ENCODE data around the gene ECSCR. TPM values are rescaled to one million over a fixed set of nuclear protein-coding genes. Genes with fewer than 3 reads are reported as not detected.

Gene ECSCR
- total RNA-seq, 3 donors from 2014 or later (not counting 1 experiment from before 2014, with no cell fraction given), result 0.48 TPM; not detected in 2

GRCh38 chr5:139399501-139400121, 62.9 kb downstream of the ECSCR start:
- DNase-seq, result no peak
- Histone ChIP-seq H3K36me3 (ENCODE audit: control insufficient read depth, insufficient read depth, low read length) (no peaks in the 10 kb centered on the region), H3K27me3 (ENCODE audit: control insufficient read depth, insufficient read depth, low read length) (no peaks in the 10 kb centered on the region), H3K4me1 (ENCODE audit: control insufficient read depth, insufficient read depth, low read length) (peaks cover 22% of the 10 kb centered on the region), H3K4me3 (ENCODE audit: low read length) (no peak overlapping the region), H3K9me3 (ENCODE audit: control insufficient read depth, insufficient read depth, low read length) (no peaks in the 10 kb centered on the region), H3K27ac (ENCODE audit: low read length) (no peak overlapping the region)
- TF ChIP-seq, protein P1, sequence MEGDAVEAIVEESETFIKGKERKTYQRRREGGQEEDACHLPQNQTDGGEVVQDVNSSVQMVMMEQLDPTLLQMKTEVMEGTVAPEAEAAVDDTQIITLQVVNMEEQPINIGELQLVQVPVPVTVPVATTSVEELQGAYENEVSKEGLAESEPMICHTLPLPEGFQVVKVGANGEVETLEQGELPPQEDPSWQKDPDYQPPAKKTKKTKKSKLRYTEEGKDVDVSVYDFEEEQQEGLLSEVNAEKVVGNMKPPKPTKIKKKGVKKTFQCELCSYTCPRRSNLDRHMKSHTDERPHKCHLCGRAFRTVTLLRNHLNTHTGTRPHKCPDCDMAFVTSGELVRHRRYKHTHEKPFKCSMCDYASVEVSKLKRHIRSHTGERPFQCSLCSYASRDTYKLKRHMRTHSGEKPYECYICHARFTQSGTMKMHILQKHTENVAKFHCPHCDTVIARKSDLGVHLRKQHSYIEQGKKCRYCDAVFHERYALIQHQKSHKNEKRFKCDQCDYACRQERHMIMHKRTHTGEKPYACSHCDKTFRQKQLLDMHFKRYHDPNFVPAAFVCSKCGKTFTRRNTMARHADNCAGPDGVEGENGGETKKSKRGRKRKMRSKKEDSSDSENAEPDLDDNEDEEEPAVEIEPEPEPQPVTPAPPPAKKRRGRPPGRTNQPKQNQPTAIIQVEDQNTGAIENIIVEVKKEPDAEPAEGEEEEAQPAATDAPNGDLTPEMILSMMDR (IDR thresholded peaks at IDR 0.05), result no peak
- no peak for ATAC-seq
- Mint-ChIP-seq H3K27ac (peak overlapping the region in 1 of 2 donors; percentile 59), H3K27me3 (ENCODE audit: low read depth in 2 of 2) (no peaks in the 10 kb centered on the region), H3K4me3 (no peak overlapping the region), H3K4me1 (peaks cover 27 to 30% of the 10 kb centered on the region in 2 donors), H3K36me3 (no peaks in the 10 kb centered on the region), H3K9me3 (no peaks in the 10 kb centered on the region)
- WGBS (ENCODE audit: insufficient coverage), result 56% methylated on average over 5 of the region's 6 CpGs
- intact Hi-C loops (cut with micrococcal nuclease), result loop anchor here (5.0 kb wide), 1 partner anchor 58 kb away; no protein-coding TSS in a partner anchor

Other genes with a start within 250 kb of the ECSCR start
- 100 to 1,000 TPM; 290 to 324 (median 297) TPM for gene MATR3, start 169.0 kb downstream of the ECSCR start, total RNA-seq
- 100 to 1,000 TPM; 105 to 126 (median 110) TPM for gene PAIP2, start 120.9 kb downstream of the ECSCR start, total RNA-seq
- not detected for gene SLC23A1, start 79.4 kb downstream of the ECSCR start, total RNA-seq
- gene MZB1, start 72.8 kb downstream of the ECSCR start, total RNA-seq, result 10 to 100 TPM in 1 of 3 donors, 1 to 10 TPM in 2; 2.0 to 60.0 (median 2.8) TPM
- gene PROB1, start 67.6 kb downstream of the ECSCR start, total RNA-seq, result 1 to 10 TPM in 1 of 3 donors, under 1 TPM in 2; 0.91 to 1.0 (median 0.96) TPM
- gene SPATA24, start 58.7 kb downstream of the ECSCR start, total RNA-seq, result 1 to 10 TPM; 1.6 to 2.9 (median 2.7) TPM
- gene DNAJC18, start 23.2 kb downstream of the ECSCR start, total RNA-seq, result 1 to 10 TPM; 2.9 to 4.9 (median 3.6) TPM
- gene SMIM33, start 8.3 kb upstream of the ECSCR start, total RNA-seq, result not detected
- gene STING1, start 20.0 kb upstream of the ECSCR start, total RNA-seq, result 10 to 100 TPM; 95.5 to 98.9 (median 96.6) TPM
- 100 to 1,000 TPM; 127 to 139 (median 131) TPM for gene UBE2D2, start 98.6 kb upstream of the ECSCR start, total RNA-seq
- gene CXXC5, start 185.6 kb upstream of the ECSCR start, total RNA-seq, result 100 to 1,000 TPM in 1 of 3 donors, 10 to 100 TPM in 2; 75.6 to 124 (median 84.8) TPM